SK-N-MC (cell line): ENCODE data around the gene GFOD1.
A peak's percentile ranks its signal among the peaks of the same experiment; 100 is the strongest.

Source experiments
- DNase-seq: peaks from one replicate; pipeline ENCODE4 v3.0.0-alpha.2; 2011; ENCODE audit warnings: low read depth, low spot score
- H3K27ac ChIP-seq: fragments of 200-600 bp; sonication (generic); 2 replicates; pipeline ENCODE4 v1.5.1; 2016; ENCODE audit warnings: mixed run types
- H3K36me3 ChIP-seq: fragments of 200-600 bp; sonication (generic); 2 replicates; pipeline ENCODE4 v1.6.1; 2017; ENCODE audit warnings: antibody characterized with exemption, low read length, mixed read lengths; ENCODE audit not compliant: insufficient read depth
- H3K4me3 ChIP-seq: fragments of 200-600 bp; sonication (generic); 2 replicates; pipeline ENCODE4 v1.5.1; 2016
- H3K9ac ChIP-seq: fragments of 200-600 bp; sonication (generic); 2 replicates; pipeline ENCODE4 v1.8.0; 2017; ENCODE audit warnings: mixed run types, mixed read lengths; ENCODE audit not compliant: insufficient read length
- H3K9me3 ChIP-seq: fragments of 200-600 bp; sonication (generic); 2 replicates; pipeline ENCODE4 v1.6.1; 2017; ENCODE audit warnings: low read depth, mild to moderate bottlenecking, antibody characterized with exemption, low read length, moderate library complexity, mixed read lengths
- EZH2 ChIP-seq: fragments of 200-600 bp; sonication (generic); IDR thresholded peaks from one replicate; pipeline ENCODE4 v1.6.1; 2017; ENCODE audit warnings: antibody characterized with exemption
- FOXP2 ChIP-seq: optimal IDR thresholded peaks from 2 replicates; pipeline ENCODE3; 2011; ENCODE audit warnings: mild to moderate bottlenecking, moderate library complexity; ENCODE audit not compliant: insufficient read depth; ENCODE audit errors: extremely low read length, control extremely low read depth
- POLR2AphosphoS5 ChIP-seq: IDR thresholded peaks from 2 replicates; pipeline ENCODE4 v1.6.1; 2012; ENCODE audit warnings: mild to moderate bottlenecking, low read depth, low read length, borderline replicate concordance

Gene GFOD1

DNA sequence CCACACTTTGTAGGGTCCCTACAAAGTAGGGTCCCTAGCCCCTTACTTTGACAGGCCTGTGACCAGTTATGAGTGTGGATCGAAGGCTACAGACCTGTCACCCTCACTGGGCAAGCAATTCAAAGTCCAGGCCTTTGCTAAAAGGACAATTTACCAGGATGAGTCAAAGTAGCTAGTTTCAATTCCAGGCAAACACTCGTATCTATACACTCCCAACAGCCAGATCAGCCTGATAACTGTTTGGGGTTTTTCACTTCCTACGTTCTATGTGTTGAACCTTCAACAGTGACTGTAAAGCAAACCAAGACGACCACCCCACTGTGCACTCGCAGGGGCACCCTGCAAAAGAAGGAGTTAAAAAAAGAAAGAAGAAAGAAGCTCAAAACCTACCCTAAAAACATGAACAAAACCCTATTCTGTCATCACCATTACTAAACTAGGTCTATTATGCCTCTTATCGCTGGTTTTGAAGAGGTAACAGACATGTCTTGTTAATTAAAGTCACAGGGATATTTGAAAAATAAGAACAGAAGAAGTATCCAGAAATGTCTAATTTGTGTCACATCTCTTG, 3.2 kb downstream of the GFOD1 start:
- TF ChIP-seq POLR2AphosphoS5 (no peak), EZH2 (no peak), FOXP2 (no peak)
- no peaks in the 10 kb centered on the region for H3K36me3 ChIP-seq
- no peak for DNase-seq
- H3K9ac ChIP-seq: no peak overlapping the region
- H3K4me3 ChIP-seq: no peak overlapping the region
- no peak overlapping the region for H3K27ac ChIP-seq
- no peaks in the 10 kb centered on the region for H3K9me3 ChIP-seq

DNA sequence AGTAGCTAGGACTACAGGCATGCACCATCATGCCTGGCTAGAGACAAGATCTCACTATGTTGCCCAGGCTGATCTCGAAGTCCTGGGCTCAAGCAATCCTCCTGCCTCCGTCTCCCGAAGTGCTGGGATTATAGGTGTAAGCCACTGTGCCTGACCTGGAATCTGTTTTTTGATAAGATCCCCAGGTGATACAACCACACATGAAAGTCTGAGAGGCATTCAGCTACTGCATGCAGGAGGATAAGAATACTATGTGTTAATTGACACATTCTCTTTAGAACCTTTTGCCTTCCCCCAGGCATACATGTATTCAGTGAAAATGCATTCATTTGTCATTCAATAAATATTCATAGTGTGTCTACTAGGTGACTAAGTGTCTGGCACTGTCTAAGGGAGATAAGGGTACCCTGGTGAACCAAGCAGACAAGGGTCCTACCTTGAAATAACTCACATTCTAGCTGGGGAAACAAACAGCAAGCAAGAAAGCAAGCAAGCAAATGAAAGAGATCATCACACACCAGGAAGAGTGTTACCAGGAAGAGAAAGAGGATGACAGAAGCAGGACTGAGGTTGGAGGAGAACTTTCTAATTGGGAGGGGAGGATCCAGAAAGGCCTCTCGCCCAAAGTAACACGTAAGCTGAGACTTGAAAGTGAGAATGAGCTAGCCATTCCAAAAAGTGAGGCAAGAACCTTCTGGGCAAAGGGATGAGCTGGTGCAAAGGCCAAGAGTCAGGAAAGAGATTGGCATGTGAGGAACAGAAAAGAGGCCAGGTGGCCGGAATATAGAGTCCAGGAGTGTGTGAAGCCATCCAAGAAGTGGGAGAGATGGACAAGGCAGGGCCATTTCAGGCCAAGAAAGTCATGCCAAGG, 6.5 kb downstream of the GFOD1 start:
- H3K9me3 ChIP-seq: no peaks in the 10 kb centered on the region
- H3K9ac ChIP-seq: no peak overlapping the region
- no peak for DNase-seq
- H3K36me3 ChIP-seq: no peaks in the 10 kb centered on the region
- TF ChIP-seq POLR2AphosphoS5: no peak
- no peak for TF ChIP-seq FOXP2
- TF ChIP-seq EZH2: no peak
- no peak overlapping the region for H3K4me3 ChIP-seq
- H3K27ac ChIP-seq: no peak overlapping the region

- no peak for DNase-seq
- TF ChIP-seq EZH2: no peak
- no peak for TF ChIP-seq POLR2AphosphoS5
- TF ChIP-seq FOXP2: no peak
Measured at GRCh38 chr6:13479971-13480434, 7.4 kb downstream of the GFOD1 start.

DNA sequence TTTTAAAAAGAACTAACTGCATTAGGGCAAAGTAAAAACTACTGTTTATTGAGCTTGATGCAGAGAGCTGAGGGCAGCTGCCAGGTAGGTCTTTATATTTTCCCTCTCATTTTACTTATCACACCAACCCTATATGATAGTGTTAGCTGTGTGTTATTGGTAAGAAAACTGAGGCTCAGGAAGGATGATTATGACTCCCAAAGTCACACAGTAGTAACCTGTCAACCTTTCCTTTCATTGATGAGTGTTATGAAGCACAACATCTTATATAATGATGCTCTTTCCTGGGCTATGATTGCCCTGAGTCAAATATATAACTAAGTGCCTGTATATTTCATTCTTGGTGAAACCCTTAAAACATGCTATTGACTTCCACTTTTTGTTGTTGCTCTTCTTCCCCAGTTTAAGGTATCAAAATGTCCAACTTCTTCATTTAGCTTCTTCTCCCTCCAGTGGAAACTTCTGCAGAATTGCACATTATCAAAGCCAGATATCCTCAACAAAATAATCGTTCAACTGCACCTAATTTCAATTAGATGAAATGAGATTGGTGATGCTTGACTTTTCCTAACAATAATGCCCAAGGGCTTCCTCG, 8.1 kb downstream of the GFOD1 start:
- no peak for DNase-seq
- H3K27ac ChIP-seq: no peak overlapping the region
- TF ChIP-seq FOXP2 (no peak), POLR2AphosphoS5 (no peak), EZH2 (no peak)
- H3K9me3 ChIP-seq: no peaks in the 10 kb centered on the region
- H3K4me3 ChIP-seq: no peak overlapping the region
- no peak overlapping the region for H3K9ac ChIP-seq
- H3K36me3 ChIP-seq: no peaks in the 10 kb centered on the region

More at GRCh38 chr6:13479971-13480434, 7.4 kb downstream of the GFOD1 start:
- no peak overlapping the region for H3K27ac ChIP-seq
- no peak overlapping the region for H3K4me3 ChIP-seq
- H3K36me3 ChIP-seq: no peaks in the 10 kb centered on the region
- no peak overlapping the region for H3K9ac ChIP-seq
- no peaks in the 10 kb centered on the region for H3K9me3 ChIP-seq

- no peak overlapping the region for H3K4me3 ChIP-seq
- no peak overlapping the region for H3K27ac ChIP-seq
- H3K36me3 ChIP-seq: no peaks in the 10 kb centered on the region
- DNase-seq: no peak
- TF ChIP-seq FOXP2 (no peak), EZH2 (no peak), POLR2AphosphoS5 (no peak)
- H3K9me3 ChIP-seq: no peaks in the 10 kb centered on the region
- H3K9ac ChIP-seq: no peak overlapping the region
Measured at GRCh38 chr6:13478525-13478966, 8.9 kb downstream of the GFOD1 start.

GRCh38 chr6:13474787-13475186, 12.6 kb downstream of the GFOD1 start:
- H3K36me3 ChIP-seq: no peaks in the 10 kb centered on the region
- DNase-seq: no peak
- no peak overlapping the region for H3K4me3 ChIP-seq
- H3K9me3 ChIP-seq: no peaks in the 10 kb centered on the region
- H3K27ac ChIP-seq: no peak overlapping the region
- H3K9ac ChIP-seq: no peak overlapping the region
- TF ChIP-seq EZH2 (no peak), POLR2AphosphoS5 (no peak), FOXP2 (no peak)

- DNase-seq: no peak
- TF ChIP-seq FOXP2 (no peak), POLR2AphosphoS5 (no peak), EZH2 (no peak)
- Histone ChIP-seq H3K4me3 (no peak overlapping the region), H3K9ac (no peak overlapping the region), H3K9me3 (no peaks in the 10 kb centered on the region), H3K27ac (no peak overlapping the region), H3K36me3 (no peaks in the 10 kb centered on the region)
Measured at GRCh38 chr6:13474360-13474759, 13.0 kb downstream of the GFOD1 start.

GRCh38 chr6:13473768-13474165, 13.6 kb downstream of the GFOD1 start:
- Histone ChIP-seq H3K9ac (no peak overlapping the region), H3K27ac (peak overlapping the region; percentile 34; the same call in 1 of the 2 replicates), H3K4me3 (no peak overlapping the region), H3K36me3 (no peaks in the 10 kb centered on the region), H3K9me3 (no peaks in the 10 kb centered on the region)
- DNase-seq: no peak
- TF ChIP-seq FOXP2 (no peak), POLR2AphosphoS5 (no peak), EZH2 (no peak)
